GM19452 (cell line): ENCODE data around the gene ASB18.

ENCODE experiments used
- ATAC-seq: cut with Tn5 transposase; IDR thresholded peaks from one replicate; pipeline ENCODE4 v1.9.1; 2021; ENCODE audit not compliant: unreplicated experiment

The ASB18 gene

GRCh38 chr2:236176951-236177350 is 87.3 kb downstream of the ASB18 start:
- no peak for ATAC-seq

GRCh38 chr2:236176417-236176816 is 87.8 kb downstream of the ASB18 start:
- no peak for ATAC-seq

- ATAC-seq = no peak
These were observed 88.6 kb downstream of the ASB18 start for GRCh38 chr2:236175548-236176150.

- no peak for ATAC-seq
These were observed 90.2 kb downstream of the ASB18 start for GRCh38 chr2:236173729-236174607.

- no peak for ATAC-seq
These were observed 91.0 kb downstream of the ASB18 start for GRCh38 chr2:236173036-236173728.

DNA sequence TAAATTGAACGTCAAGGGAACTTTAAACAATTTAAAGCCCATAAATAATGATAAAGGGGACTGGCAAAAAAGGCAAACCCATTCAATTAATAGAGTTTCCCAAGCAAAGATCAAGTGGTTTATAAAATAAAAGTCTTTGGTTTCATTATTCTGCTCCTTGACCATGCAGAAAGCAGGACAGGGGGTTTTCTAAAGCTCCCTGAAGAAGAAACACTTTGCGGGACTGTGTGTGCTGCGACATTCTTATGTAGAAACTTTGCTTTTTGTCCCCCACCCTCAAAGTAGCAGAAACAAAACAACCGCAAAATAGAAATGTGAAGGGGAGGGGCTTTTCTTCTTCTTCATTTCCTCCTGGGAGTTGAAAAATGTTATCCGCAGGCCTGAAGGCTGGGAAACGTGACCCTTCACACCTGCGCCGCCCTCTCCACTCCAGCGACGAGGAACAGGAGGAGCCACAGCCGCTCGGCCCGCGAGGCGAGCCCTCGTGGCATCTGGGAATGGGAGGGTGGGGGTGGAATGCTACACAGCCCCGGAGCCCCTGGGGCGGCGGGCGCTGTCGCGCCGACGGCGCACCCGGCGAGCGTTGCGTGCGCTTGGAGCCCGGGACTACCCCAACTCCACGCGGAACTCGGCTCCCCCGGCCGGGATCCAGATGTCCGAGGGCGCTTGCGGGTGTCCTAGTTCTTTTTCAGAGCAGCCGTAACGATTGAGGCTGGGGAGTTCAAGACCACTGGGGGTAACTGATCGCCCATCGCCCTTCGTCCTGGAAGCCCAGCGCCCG is 91.8 kb downstream of the ASB18 start:
- ATAC-seq = no peak

DNA sequence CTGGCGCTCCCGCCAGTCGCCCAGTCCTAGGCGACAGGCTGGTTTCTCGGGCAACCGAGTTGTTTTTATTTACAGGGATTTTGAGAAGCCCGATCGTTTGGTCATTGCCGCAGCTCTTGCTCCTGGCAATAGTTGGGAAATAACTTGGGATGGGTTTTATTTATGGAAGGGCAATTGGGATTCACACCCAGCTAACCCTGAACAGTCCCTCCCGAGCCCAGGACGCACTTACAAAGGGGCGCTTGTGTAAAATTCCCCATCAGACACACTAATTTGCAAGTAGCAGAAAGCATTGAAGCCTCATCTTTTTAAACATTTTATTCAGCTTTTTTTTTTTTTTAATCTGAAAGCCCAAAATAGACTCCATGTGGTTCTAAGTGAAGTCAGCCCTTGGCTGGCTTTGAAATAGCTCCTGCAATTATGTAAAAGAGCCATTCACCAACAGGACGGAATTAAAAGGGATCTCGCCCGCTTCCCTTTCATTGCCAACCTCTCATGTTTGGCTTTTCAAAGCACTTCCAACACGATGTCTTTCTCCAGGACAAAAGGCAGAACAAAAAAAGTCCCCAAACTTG is 92.4 kb downstream of the ASB18 start:
- no peak for ATAC-seq

DNA sequence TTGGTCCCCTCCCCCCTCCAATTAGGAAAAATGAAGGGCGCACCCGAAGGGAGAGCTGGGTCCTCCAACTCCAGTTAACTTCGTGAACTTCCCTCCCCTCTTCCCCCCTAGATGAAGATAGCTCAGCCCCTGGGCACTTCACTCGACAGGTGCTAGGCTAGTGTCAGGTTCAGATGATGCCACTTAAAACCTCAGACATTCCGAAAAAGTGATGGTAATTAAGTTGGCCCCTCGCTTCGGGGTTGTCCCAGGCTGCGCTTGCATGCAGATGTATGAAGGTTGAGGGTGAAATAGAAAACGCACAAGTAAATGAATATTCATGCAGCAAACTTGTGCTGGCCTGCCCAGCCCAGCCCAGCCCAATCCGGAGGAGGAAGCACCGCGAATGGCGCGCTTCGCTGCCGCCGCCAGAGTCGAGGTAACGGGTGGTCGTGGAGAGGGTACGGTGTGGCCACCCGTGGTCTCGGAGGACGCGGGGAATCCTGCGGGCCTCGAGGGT is 93.0 kb downstream of the ASB18 start:
- no peak for ATAC-seq

GRCh38 chr2:236170590-236171165 is 93.5 kb downstream of the ASB18 start:
- ATAC-seq = no peak

DNA sequence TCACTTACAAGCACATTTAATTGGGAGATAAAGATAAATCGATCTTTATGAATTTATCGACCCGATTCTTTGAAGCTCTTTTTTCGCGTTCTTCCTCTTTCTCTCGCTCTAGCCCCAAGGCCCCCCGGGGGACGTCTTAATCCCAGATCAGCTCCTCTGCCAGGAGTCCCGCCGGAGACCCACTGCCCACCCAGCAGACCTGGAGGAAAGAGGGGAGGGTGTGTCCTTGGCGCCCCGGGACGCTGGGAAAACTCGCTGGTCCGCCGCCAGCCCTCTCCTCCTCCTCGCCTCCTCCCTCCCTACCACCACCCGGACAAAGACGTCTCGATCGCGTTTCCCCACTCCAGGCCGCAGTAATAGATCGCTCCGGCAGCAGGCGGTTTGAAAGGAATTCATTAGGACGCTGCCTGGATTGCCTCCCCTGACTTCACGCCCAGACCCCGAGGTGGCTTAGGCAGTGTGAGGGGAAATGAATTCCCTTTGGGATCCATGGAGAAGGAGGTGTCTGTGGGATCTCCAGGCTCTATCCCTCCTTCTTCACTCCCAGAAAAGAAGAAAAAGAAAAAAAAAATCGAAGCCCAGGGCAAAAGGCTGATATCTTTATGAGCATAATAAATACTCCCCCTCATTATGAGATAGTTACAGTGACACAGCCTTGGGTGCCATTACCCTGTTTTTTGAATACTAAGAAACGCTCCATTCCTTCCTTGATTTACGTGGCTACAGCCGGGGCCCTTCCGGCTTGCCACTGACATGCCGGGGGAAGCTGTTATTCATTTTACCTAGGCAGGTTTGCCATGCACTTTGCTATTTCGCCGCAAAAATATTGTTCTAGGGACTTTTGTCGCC is 94.2 kb downstream of the ASB18 start:
- no peak for ATAC-seq

- no peak for ATAC-seq
These were observed 95.0 kb downstream of the ASB18 start for GRCh38 chr2:236169151-236169721.

GRCh38 chr2:236168110-236169080 is 95.8 kb downstream of the ASB18 start, which contains the start of gene GBX2:
Gene GBX2, minus strand, starts transcription at chr2:236168386. Its CDS starts 415 bp downstream, at chr2:236167971.
- ATAC-seq = no peak

DNA sequence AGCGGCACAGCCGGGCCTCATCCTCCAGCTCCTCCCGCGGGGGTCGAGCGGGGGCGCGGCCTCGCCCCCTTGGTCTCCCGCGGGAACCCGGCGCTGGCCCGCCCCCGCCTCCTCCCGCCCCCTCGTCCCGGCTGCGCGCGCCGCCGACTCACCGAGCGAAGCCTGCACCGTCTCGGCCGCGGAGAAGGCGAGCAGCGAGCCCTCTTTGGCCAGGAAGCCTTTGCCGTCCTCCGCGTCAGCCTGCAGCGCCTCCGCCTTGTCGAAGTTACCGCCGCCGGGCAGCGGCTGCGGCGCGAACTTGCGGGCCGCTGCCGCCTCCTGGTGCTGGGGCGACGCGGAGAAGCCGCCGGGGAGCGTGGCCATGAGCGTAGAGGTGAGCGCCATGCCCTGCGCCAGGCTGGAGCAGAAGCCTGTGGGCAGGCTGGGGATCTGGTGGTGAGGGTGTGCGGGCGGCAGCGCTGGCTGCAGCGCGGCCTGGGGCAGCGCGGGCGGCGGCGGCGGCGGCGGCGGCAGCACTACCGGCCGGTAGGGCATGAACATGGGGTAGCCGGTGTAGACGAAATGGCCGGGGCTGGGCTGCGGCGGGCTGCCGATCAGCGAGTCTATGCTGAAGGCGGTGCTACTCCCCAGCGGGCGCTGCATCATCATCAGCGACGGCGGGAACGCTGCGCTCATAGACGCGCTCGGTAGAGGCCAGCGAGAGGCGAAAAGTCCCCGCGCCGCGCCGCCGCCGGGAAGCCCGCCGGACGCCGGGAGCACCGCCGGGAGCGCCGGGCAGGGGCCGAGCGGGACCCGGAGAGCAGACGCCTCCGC is 96.7 kb downstream of the ASB18 start:
- no peak for ATAC-seq

DNA sequence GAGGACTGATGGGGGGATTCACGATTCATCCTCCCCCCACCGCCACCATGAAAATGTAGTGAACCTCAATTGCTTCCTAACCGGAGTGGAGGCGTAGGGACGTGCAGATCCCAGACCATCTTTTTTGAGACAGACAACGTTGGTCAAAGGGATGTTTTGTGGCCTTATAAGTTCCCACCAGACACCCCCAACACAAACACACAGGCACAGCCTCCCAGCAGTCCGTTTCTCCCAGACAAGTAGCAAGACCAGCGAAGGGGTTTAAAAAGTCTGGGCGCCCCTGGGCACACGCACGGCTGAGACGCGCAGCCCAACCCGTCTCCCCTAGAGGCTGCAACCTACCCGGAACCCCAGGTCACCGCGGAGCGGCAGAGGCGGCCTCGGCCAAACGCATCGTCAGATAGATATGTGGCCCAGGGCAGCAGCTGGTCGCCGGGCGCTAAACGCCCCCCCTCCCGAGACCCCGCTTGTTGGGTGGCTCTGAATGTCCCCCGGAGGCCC is 97.4 kb downstream of the ASB18 start:
- ATAC-seq = no peak

GRCh38 chr2:236165842-236166795 is 98.1 kb downstream of the ASB18 start:
- ATAC-seq = no peak
